HCT116 (cell line): ENCODE data around the gene EML2. TPM values are rescaled to one million over a fixed set of nuclear protein-coding genes. Genes with fewer than 3 reads are reported as not detected.

ENCODE experiments used
- ATAC-seq: fragments of 200-7000 bp; cut with Tn5 transposase; 2 replicates; pipeline ENCODE4 v1.9.1; 2020; ENCODE audit warnings: mild to moderate bottlenecking, moderate library complexity
- BruUV-seq: library from RNA; stranded (reverse); fragments of 400-500 nt; replicated peaks from 2 replicates; lab custom pipeline; 2021; lab: Mats Ljungman, UMichigan
- CTCF ChIA-PET: fragments of 300-600 bp; sonication (Branson Sonifier 250); formaldehyde crosslinking; loops from one replicate; lab custom pipeline; 2021; ENCODE audit warnings: antibody characterized with exemption; lab: Charles Lee
- POLR2A ChIA-PET: fragments of 300-600, 350-600 bp; sonication (Branson Sonifier 250); formaldehyde crosslinking; loops from one replicate; lab custom pipeline; 2021; ENCODE audit warnings: antibody characterized with exemption; lab: Charles Lee
- RAD21 ChIA-PET, 2 experiments: fragments of 300-600 bp; sonication (Branson Sonifier 250); formaldehyde crosslinking; loops; one replicate each; lab custom pipeline; 2023; ENCODE audit warnings: low total read pairs in 2 of 2; ENCODE audit not compliant: uncharacterized antibody in 2 of 2, unreplicated experiment in 2 of 2, low non-redundant PET in 1 of 2; lab: Charles Lee
- DNase-seq: peaks from one replicate; pipeline ENCODE4 v3.0.0-alpha.2; 2010; ENCODE audit warnings: low read depth, low spot score
- H2AFZ ChIP-seq: fragments of 200-600 bp; shearing (Covaris generic), sonication (generic); 2 replicates; pipeline ENCODE4 v1.6.1; 2017; ENCODE audit warnings: low read depth, mixed run types, mixed read lengths, antibody characterized with exemption, low read length; ENCODE audit not compliant: poor library complexity, severe bottlenecking
- H3K27ac ChIP-seq: 2 replicates; pipeline ENCODE4 v1.5.1; 2012; ENCODE audit warnings: low read depth, low read length
- H3K27me3 ChIP-seq: fragments of 200-600 bp; sonication (generic); 2 replicates; pipeline ENCODE4 v1.6.1; 2016; ENCODE audit warnings: mixed run types, low read length, mixed read lengths; ENCODE audit not compliant: insufficient read depth
- H3K36me3 ChIP-seq, 2 experiments: fragments of 200-500 bp in 1 of 2; fragments of 200-600 bp in 1 of 2; sonication (Bioruptor generic) in 1 of 2; sonication (generic) in 1 of 2; 2 replicates each; pipeline versions ENCODE4 v1.5.1 to v1.6.1; 2014 to 2016; ENCODE audit warnings: low read length in 2 of 2, inconsistent platforms in 1 of 2, mixed read lengths in 1 of 2, mixed run types in 1 of 2; ENCODE audit not compliant: insufficient read depth in 2 of 2, control insufficient read depth in 1 of 2
- H3K4me1 ChIP-seq, 2 experiments: fragments of 200-600 bp in 1 of 2; sonication (generic) in 1 of 2; 2 replicates each; pipeline versions ENCODE4 v1.5.1 to v1.6.1; 2012 to 2017; ENCODE audit warnings: low read length in 2 of 2, inconsistent platforms in 1 of 2, mild to moderate bottlenecking in 1 of 2, mixed read lengths in 1 of 2, mixed run types in 1 of 2, moderate library complexity in 1 of 2; ENCODE audit not compliant: insufficient read depth in 2 of 2, control insufficient read depth in 1 of 2
- H3K4me2 ChIP-seq: fragments of 200-600 bp; sonication (generic); 2 replicates; pipeline ENCODE4 v1.6.1; 2017; ENCODE audit warnings: mixed run types, low read length, mixed read lengths
- H3K4me3 ChIP-seq, 2 experiments: fragments of 200-600 bp in 1 of 2; sonication (generic) in 1 of 2; replicated peaks in 1 of 2; 2 replicates each; pipeline ENCODE4 v1.5.1; 2011 to 2016; ENCODE audit warnings: low read length in 2 of 2, control low read depth in 1 of 2, low read depth in 1 of 2, mild to moderate bottlenecking in 1 of 2, mixed read lengths in 1 of 2, mixed run types in 1 of 2
- H3K79me2 ChIP-seq: fragments of 200-600 bp; sonication (generic); 2 replicates; pipeline ENCODE4 v1.6.1; 2017; ENCODE audit warnings: mild to moderate bottlenecking, mixed run types, low read length, moderate library complexity, mixed read lengths; ENCODE audit not compliant: insufficient read depth
- H3K9ac ChIP-seq: fragments of 200-600 bp; sonication (generic); 2 replicates; pipeline ENCODE4 v1.6.1; 2016; ENCODE audit warnings: low read length, mixed read lengths
- H3K9me2 ChIP-seq: fragments of 200-600 bp; sonication (generic), shearing (Covaris generic); 2 replicates; pipeline ENCODE4 v1.6.1; 2017; ENCODE audit warnings: mixed run types, mild to moderate bottlenecking, moderate library complexity; ENCODE audit not compliant: insufficient read depth
- H3K9me3 ChIP-seq, 2 experiments: fragments of 200-500 bp in 1 of 2; fragments of 200-600 bp in 1 of 2; sonication (Bioruptor generic) in 1 of 2; sonication (generic) in 1 of 2; 2 replicates each; pipeline ENCODE4 v1.6.1; 2014 to 2017; ENCODE audit warnings: low read length in 2 of 2, mixed read lengths in 2 of 2, inconsistent platforms in 1 of 2, low read depth in 1 of 2, mild to moderate bottlenecking in 1 of 2, mixed run types in 1 of 2, moderate library complexity in 1 of 2; ENCODE audit not compliant: control insufficient read depth in 1 of 2, insufficient read depth in 1 of 2
- H4K20me1 ChIP-seq: fragments of 200-600 bp; sonication (generic), shearing (Covaris generic); 2 replicates; pipeline ENCODE4 v1.6.1; 2017; ENCODE audit warnings: mixed run types, mild to moderate bottlenecking, moderate library complexity; ENCODE audit not compliant: insufficient read depth
- CBX3 ChIP-seq: IDR thresholded peaks from 2 replicates; pipeline ENCODE4 v1.6.1; 2012; ENCODE audit warnings: low read depth
- CTCF ChIP-seq, 3 experiments: fragments of 200-600 bp in 1 of 3; sonication (generic) in 1 of 3; IDR thresholded peaks in 2 of 3; conservative IDR thresholded peaks in 1 of 3; 2 replicates each; pipeline ENCODE4 v1.5.1; 2012 to 2017; ENCODE audit warnings: low read depth in 2 of 3, low read length in 2 of 3, antibody characterized with exemption in 1 of 3, borderline replicate concordance in 1 of 3, control low read depth in 1 of 3, mild to moderate bottlenecking in 1 of 3, mixed read lengths in 1 of 3, mixed run types in 1 of 3, moderate library complexity in 1 of 3; ENCODE audit not compliant: insufficient read depth in 1 of 3
- EGR1 ChIP-seq: IDR thresholded peaks from 2 replicates; pipeline ENCODE4 v1.6.1; 2012; ENCODE audit warnings: low read depth
- EZH2phosphoT487 ChIP-seq: fragments of 200-600 bp; IDR thresholded peaks from 2 replicates; pipeline ENCODE4 v1.6.1; 2018; ENCODE audit warnings: antibody characterized with exemption, borderline replicate concordance
- MAX ChIP-seq: IDR thresholded peaks from 2 replicates; pipeline ENCODE4 v1.6.1; 2012
- POLR2A ChIP-seq: IDR thresholded peaks from 2 replicates; pipeline ENCODE4 v1.7.0; 2011; ENCODE audit warnings: borderline replicate concordance; ENCODE audit not compliant: insufficient read depth, insufficient read length; ENCODE audit errors: extremely low read depth
- POLR2AphosphoS5 ChIP-seq: IDR thresholded peaks from 2 replicates; pipeline ENCODE4 v1.6.1; 2011; ENCODE audit warnings: mild to moderate bottlenecking, low read depth, low read length, moderate library complexity
- SIN3A ChIP-seq: IDR thresholded peaks from 2 replicates; pipeline ENCODE4 v1.6.1; 2012; ENCODE audit warnings: low read depth
- SP1 ChIP-seq: IDR thresholded peaks from 2 replicates; pipeline ENCODE4 v1.6.1; 2012; ENCODE audit warnings: low read depth
- TCF7L2 ChIP-seq: IDR thresholded peaks from 2 replicates; pipeline ENCODE4 v1.7.0; 2011; ENCODE audit warnings: borderline replicate concordance, inconsistent platforms; ENCODE audit not compliant: insufficient read depth, insufficient read length; ENCODE audit errors: extremely low read depth
- YY1 ChIP-seq: IDR thresholded peaks from 2 replicates; pipeline ENCODE4 v1.6.1; 2011; ENCODE audit warnings: low read length, low read depth, moderate library complexity, mild to moderate bottlenecking; ENCODE audit not compliant: insufficient replicate concordance; ENCODE audit errors: extremely low read depth
- ZBTB33 ChIP-seq: IDR thresholded peaks from 2 replicates; pipeline ENCODE4 v1.6.1; 2011; ENCODE audit warnings: mild to moderate bottlenecking, low read length, moderate library complexity; ENCODE audit not compliant: insufficient replicate concordance; ENCODE audit errors: extremely low read depth
- intact Hi-C: fragments of 100-400 bp; cut with micrococcal nuclease; formaldehyde crosslinking; loops from 2 replicates; pipeline ENCODE4 v1.10.0; 2022
- total RNA-seq: library from RNA; stranded (reverse); gene quantifications from one replicate; pipeline ENCODE4 v1.2.1, GENCODE V29; 2021; ENCODE audit not compliant: unreplicated experiment

EML2 gene
- total RNA-seq, 1 experiment from 2014 or later, result 131 TPM

GRCh38 chr19:45584332-45585157 is 54.7 kb downstream of the EML2 start, which contains the start of gene OPA3:
TSS of gene OPA3 (minus strand) at chr19:45584802. CDS start at chr19:45584764, 38 bp downstream.
- Histone ChIP-seq H3K9me3 (no peaks in the 10 kb centered on the region), H3K9ac (peak within 1 kb of the TSS; percentile 79), H3K9me2 (no peaks in the 10 kb centered on the region), H3K4me1 (peaks cover 6 to 7% of the 10 kb centered on the region in 2 experiments; a peak in 3 of 4 replicates), H3K4me2 (peak within 1 kb of the TSS; percentile 70), H3K27me3 (no peaks in the 10 kb centered on the region), H2AFZ (no peak within 1 kb of the TSS), H3K27ac (peak within 1 kb of the TSS; percentile 79), H3K79me2 (peaks cover 24% of the 10 kb centered on the region; the same call in 1 of the 2 replicates), H3K4me3 (peak within 1 kb of the TSS; percentile 72 to 97), H4K20me1 (no peaks in the 10 kb centered on the region), H3K36me3 (no peaks in the 10 kb centered on the region)
- intact Hi-C loops, result no loop called here
- DNase-seq, result peak; percentile 100
- peak; percentile 93 for ATAC-seq
- TF ChIP-seq EZH2phosphoT487, result no peak
- peak; percentile 95 for TF ChIP-seq SP1
- peak; percentile 74 for TF ChIP-seq EGR1
- TF ChIP-seq YY1, result peak; percentile 79
- TF ChIP-seq MAX, result peak; percentile 76
- peak; percentile 30 for TF ChIP-seq POLR2A
- peak; percentile 97 for TF ChIP-seq TCF7L2
- TF ChIP-seq POLR2AphosphoS5, result peak; percentile 11
- no peak for TF ChIP-seq ZBTB33
- 0 out of 2 replicates have a peak, but pooled peaks have one; percentile 42 for TF ChIP-seq SIN3A
- no peak for TF ChIP-seq CTCF (IDR thresholded peaks at IDR 0.05 in 2 of 3, conservative IDR thresholded peaks at IDR 0.05 in 1 of 3; ENCODE audit: borderline replicate concordance in 1 of 3, insufficient read depth in 1 of 3, low read depth in 2 of 3, low read length in 2 of 3)
- peak; percentile 61; the same call in 1 of the 2 replicates for TF ChIP-seq CBX3
- ChIA-PET CTCF (interaction anchor here (0.9 to 1.9 kb wide), 7 partner anchors 26 to 145 kb away, joined by 3 to 14 read pairs (median 4); no protein-coding TSS in a partner anchor), POLR2A (interaction anchor here (0.7 to 2.8 kb wide), 5 partner anchors 31 to 104 kb away, joined by 3 to 14 read pairs (median 3); no protein-coding TSS in a partner anchor), RAD21 (no interaction called here)
- no TSS peak for BruUV-seq
